Activated CD4-positive, alpha-beta T cell treated with anti-CD3 and anti-CD28 coated beads, Interleukin-2, amount 50 U/mL, for 1 hour (primary cell): ENCODE data around the gene SLC30A5.
"Not testable (repeated sequence)": the region's sequence is repeated elsewhere in the genome, so short reads cannot be mapped to it uniquely, and the experiment has no call there.

Source experiments
- DNase-seq: peaks from one replicate; pipeline ENCODE4 v3.0.0-alpha.2; 2020

SLC30A5 gene

DNA sequence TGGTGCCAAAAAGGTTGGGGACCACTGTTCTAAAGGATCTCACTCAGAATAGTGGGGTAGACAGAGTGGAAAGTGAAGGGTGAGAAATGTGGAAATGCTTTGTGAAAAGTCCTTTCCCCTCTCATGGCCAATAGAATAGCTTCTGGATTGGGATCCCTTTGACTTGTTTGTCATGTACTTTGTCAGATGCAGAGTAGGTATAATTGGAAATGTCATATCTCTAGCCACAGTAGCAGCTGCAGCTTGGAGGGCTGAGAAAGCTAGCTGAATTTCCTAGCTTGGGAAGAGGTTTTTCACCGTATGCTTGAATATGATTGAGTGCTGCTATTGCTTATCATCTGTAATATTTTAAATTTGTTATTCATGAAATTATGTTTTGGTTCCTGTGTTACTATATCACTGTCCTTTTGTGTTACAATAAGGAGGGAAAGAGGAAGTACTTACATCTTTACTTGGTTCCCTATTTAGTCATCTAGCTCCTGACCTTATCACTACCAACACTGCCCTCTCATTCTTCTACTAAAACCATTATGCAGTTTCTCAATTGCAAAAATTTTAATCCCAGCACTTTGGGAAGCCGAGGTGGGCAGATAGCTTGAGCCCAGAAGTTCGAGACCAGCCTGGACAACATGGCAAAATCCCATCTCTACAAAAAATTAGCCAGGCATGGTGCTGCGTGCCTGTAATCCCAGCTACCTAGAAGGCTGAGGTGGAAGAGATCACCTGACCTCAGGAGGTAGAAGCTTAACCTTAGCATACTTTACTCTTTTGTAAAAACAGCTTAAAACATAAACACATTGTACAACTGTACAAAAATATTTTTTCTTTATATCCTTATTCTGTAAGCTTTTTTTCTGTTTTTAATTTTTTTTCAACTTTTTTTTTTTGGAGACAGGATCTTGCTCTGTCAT, 12.4 kb downstream of the SLC30A5 start:
- no peak for DNase-seq

DNA sequence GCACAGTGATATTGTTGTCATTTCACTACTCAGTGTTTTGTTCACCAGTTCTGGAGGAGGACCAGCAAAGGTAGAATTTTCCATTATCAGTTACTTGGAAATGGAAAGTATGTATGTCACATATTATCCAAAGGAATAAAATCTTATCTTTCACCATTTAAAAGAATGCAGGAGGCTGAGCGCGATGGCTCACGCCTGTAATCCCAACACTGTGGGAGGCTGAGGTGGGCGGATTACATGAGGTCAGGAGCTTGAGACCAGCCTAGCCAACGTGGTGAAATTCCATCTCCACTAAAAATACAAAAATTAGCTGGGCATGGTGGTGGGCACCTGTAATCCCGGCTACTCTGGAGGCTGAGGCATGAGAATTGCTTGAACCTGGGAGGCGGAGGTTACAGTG, 14.6 kb downstream of the SLC30A5 start:
- not testable (repeated sequence) for DNase-seq

GRCh38 chr5:69113851-69114250, 20.0 kb downstream of the SLC30A5 start:
- no peak for DNase-seq

- no peak for DNase-seq
Observed at GRCh38 chr5:69115526-69115925, 21.7 kb downstream of the SLC30A5 start.

- no peak for DNase-seq
Observed at GRCh38 chr5:69129413-69129812, 35.6 kb downstream of the SLC30A5 start.

DNA sequence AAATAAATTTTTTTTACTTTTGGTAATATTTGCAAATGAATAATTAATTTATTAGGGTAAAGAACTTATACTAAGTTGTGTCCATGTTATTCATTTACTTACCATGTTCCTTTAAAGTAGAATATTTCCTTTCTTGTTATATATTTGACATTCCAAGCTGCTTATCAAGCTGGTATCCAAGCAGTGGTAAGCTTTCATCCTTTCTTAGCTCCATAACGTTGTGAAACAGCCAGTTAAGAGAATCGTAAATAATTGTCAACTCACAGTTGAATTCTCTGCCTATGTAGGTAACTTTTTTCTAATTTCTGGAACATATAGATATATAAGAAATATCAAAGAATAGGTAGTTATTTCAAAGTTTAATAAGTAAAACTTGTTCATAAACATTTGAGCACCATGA, 36.4 kb downstream of the SLC30A5 start:
- no peak for DNase-seq

DNA sequence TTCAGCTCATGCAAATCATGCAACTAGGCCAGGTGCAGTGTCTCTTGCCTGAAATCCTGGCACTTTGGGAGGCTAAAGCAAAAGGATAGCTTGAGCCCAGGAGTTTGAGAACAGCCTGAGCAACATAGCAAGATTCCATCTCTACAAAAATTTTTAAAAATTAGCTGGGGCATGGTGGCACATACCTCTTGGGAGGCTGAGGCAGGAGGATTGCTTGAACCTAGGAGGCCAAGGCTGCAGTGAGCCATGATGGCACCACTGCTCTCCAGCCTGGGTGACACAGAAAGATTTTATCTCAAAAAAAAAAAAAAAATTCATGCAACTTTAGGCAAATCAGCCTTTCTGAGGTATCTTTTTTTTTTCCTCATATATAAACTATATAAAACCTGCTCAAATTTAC, 37.5 kb downstream of the SLC30A5 start:
- no peak for DNase-seq

GRCh38 chr5:69134126-69134525, 40.3 kb downstream of the SLC30A5 start:
- no peak for DNase-seq

DNA sequence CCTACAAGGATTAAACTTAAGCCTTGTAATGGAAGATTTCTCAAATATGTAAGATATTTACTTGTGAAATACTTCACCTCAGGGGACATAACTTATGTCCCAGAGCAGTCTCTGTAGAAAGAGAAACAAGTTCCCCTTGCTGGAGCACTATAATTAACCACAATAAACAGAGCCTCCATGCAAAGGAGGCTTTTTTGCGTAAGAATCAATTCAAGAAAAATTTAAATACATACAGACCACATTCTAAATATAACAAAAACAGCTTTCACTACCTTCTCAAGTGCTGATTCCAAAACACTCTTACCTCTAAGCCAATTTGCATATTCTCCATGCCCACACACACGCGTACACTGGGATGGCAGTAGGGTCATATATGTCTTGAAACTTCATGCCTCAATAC, 42.5 kb downstream of the SLC30A5 start:
- no peak for DNase-seq

GRCh38 chr5:69137208-69137607, 43.4 kb downstream of the SLC30A5 start:
- not testable (repeated sequence) for DNase-seq

- DNase-seq, result no peak
Observed at GRCh38 chr5:69137807-69138206, 44.0 kb downstream of the SLC30A5 start.

DNA sequence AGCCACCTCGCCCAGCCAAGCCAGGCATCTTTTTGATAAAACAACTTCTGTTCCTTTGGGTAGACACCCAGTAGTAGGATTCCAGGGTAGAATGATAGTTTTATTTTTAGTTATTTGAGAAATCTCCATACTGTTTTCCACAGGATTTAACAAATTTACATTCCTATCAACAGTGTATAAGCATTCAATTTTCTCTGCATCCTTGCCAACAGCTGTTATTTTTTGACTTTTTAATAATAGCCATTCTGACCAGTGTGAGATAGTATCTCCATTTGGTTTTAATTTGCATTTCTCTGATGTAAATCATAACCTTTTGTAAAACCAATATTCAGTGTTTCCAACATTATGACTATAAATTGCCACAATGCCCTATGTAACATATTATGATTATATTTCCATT, 45.0 kb downstream of the SLC30A5 start:
- DNase-seq, result no peak

DNA sequence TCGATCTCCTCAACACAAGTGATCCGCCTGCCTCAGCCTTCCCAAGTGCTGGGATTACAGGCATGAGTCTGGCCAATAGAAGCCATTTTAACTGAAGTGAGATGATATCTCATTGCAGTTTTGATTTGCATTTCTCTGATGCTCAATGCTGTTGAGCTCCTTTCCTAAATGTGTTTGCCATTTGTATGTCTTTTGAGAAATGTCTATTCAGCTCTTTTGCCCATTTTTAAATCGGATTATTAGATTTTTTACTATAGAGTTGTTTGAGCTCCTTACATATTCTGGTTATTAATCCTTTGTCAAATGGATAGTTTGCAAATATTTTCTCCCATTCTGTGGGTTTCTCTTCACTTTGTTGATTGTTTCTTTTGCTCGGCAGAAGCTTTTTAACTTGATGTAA, 46.4 kb downstream of the SLC30A5 start:
- DNase-seq, result not testable (repeated sequence)

DNA sequence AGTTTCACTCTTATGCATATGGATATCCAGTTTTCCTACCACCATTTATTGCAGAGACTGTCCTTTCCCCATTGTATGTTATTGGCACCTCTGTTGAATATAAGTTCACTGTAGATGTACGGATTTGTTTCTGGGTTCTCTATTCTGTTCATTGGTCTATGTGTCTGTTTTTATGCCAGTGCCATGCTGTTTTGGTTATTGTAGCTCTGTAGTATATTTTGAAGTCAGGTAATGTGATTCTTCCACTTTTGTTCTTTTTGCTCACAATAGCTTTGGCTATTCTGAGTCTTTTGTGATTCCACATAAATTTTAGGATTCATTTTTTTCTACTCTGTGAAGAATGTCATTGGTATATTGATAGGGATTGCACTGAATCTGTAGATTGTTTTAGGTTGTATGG, 47.0 kb downstream of the SLC30A5 start:
- no peak for DNase-seq

DNA sequence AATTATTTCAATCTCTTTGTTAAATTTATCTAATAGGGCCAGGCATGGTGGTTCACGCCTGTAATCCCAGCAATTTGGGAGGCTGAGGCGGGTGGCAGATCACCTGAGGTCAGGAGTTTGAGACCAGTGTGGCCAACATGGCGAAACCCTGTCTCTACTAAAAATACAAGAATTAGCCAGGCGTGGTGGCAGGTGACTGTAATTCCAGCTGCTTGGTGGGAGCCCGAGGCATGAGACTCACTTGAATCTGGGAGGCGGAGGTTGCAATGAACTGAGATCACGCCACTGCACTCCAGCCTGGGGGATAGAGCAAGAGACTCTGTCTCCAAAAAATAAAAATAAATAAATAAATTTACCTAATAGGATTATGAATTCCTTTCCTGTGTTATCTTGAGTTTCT, 54.8 kb downstream of the SLC30A5 start:
- not testable (repeated sequence) for DNase-seq

DNA sequence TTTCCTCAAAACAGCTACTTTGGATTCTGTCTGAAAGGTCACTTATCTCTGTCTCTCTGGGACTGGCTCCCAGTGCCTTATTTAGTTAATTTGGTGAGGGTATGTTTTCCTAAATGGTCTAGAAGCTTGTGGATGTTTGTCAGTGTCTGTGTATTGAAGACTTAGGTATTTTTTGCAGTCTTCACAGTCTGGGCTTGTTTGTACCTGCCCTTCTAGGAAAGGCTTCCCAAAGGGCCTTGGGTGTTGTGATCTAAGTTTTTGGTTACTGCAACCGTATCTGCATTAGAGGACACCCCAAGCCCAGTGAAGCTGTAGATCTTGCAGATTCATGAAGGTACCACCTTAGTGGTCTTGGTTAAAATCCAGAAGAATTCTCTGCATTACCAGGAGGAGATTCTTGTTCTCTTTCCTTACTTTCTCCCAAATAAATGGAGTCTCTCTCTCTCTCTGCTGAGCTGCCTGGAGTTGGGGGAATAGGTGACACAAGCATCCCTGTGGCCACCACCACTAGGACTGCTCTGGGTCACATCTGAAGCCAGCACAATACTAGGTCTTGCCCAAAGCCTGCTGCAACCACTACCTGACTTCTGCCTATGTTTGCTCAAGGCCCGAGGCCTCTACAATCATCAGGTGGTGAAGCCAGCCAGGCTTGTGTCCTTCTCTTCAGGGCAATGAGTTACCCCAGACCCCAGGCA, 55.3 kb downstream of the SLC30A5 start:
- DNase-seq, result no peak

- no peak for DNase-seq
Observed at GRCh38 chr5:69149676-69150010, 55.8 kb downstream of the SLC30A5 start.

DNA sequence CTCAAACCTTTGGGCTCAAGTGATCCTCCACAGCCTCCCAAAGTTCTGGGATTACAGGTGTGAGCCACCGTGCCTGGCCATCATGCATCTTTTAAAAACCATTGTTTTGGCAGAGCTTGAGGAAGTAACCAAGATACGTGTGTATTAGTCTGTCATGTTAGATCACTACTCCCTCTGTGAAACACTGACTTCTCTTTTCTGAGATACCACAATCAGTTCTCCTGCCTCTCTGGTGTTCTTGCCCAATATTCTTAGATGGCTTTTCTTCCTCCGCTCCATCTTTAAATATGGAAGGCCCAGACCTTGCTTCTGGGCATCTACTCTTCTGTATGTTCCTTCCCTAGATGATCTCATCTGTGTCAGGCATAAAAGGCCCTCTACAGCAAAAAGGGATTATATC, 58.9 kb downstream of the SLC30A5 start:
- no peak for DNase-seq

GRCh38 chr5:69156456-69156855, 62.6 kb downstream of the SLC30A5 start:
- no peak for DNase-seq

- no peak for DNase-seq
Observed at GRCh38 chr5:69158039-69158438, 64.2 kb downstream of the SLC30A5 start.

DNA sequence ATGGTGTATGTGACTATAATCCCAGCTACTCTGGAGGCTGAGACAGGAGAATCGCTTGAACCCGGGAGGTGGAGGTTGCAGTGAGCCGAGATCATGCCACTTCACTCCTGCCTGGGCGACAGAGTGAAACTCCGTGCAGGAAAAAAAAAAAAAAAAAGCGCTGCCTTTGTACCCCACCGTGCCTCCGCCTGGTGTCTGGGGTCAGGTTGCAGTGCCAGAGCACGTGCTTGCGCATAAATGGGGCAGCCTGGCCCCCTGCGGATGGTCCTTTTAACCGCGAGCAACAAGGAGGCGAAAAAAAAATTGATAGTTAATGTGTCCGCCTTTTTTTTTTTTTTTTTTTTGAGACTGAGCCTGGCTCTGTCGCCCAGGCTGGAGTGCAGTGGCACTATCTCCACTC, 66.8 kb downstream of the SLC30A5 start:
- no peak for DNase-seq

DNA sequence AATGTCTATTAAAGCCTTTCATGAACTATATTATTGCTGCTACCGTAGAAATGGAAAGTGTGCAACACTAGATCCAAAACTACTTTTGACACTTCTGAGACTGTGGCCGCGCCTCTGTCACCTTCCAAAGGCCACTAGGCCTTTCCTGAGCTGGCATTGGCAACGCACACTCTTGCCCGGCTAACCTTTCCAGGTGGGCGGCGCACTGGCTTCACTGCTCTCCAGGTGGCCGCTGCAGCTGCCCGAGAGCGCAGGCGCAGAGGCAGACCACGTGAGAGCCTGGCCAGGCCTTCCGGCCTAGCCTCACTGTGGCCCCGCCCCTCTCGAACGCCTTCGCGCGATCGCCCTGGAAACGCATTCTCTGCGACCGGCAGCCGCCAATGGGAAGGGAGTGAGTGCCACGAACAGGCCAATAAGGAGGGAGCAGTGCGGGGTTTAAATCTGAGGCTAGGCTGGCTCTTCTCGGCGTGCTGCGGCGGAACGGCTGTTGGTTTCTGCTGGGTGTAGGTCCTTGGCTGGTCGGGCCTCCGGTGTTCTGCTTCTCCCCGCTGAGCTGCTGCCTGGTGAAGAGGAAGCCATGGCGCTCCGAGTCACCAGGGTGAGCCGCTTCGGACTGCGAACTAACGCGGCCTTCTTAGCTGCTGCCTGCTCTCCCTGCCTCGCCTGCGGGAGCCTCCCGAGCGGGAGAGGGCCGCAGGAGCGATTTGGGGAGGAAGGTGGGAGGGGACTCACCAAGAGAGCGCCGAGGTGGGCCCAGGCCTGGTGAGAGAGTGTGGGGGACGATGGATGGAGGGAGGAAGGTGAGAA, 73.1 kb downstream of the SLC30A5 start, which contains the start of gene CCNB1:
CCNB1 (plus strand) TSS at position 465 of the 807 bp plus-strand sequence; CDS start at position 578, 113 bp downstream.
- DNase-seq, result peak; percentile 96

DNA sequence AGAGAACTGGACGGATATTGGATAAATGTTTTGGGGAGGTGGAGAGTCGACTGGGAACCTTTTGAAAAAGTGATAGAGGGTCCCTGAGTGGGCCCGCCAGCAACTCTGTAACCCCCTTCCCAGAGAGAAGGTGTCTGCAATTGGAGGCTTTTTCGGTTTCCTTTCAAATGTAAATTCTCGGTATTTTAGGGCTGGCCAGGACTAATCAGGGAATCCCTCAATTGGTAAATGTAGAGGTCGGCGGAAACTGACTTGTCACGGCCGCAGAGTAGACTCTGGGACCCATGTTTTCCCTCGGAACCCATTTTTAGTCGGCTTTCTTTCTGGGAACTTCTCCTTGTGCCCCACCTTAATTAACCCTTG, 73.7 kb downstream of the SLC30A5 start:
- DNase-seq, result no peak

DNA sequence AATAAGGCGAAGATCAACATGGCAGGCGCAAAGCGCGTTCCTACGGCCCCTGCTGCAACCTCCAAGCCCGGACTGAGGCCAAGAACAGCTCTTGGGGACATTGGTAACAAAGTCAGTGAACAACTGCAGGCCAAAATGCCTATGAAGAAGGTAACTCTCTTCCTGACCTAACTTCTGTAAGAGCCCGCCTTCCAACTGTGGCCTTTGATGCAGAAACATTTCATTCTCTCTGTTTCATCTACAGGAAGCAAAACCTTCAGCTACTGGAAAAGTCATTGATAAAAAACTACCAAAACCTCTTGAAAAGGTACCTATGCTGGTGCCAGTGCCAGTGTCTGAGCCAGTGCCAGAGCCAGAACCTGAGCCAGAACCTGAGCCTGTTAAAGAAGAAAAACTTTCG, 74.1 kb downstream of the SLC30A5 start:
- DNase-seq, result no peak
